Neuronal stem cell (in vitro differentiated cells): ENCODE measurements around the gene BCAP31.
A peak's percentile ranks its signal among the peaks of the same experiment; 100 is the strongest.

Experiments
- DNase-seq: peaks from one replicate; pipeline ENCODE4 v3.0.0-alpha.2; 2013; ENCODE audit warnings: low spot score
- H2AFZ ChIP-seq: one replicate; pipeline ENCODE4 v1.6.1; 2013; ENCODE audit warnings: mild to moderate bottlenecking, low read length, inconsistent platforms
- H2AK5ac ChIP-seq: 2 replicates; pipeline ENCODE4 v1.6.1; 2013; ENCODE audit warnings: low read depth, mild to moderate bottlenecking, inconsistent platforms, low read length, moderate library complexity, mixed read lengths
- H2BK120ac ChIP-seq: 2 replicates; pipeline ENCODE4 v1.6.1; 2013; ENCODE audit warnings: low read depth, mild to moderate bottlenecking, inconsistent platforms, low read length, moderate library complexity, mixed read lengths
- H2BK12ac ChIP-seq: one replicate; pipeline ENCODE4 v1.6.1; 2013; ENCODE audit warnings: low read length, inconsistent platforms
- H2BK15ac ChIP-seq: 2 replicates; pipeline ENCODE4 v1.6.1; 2013; ENCODE audit warnings: mild to moderate bottlenecking, low read length, inconsistent platforms, mixed read lengths
- H2BK5ac ChIP-seq: one replicate; pipeline ENCODE4 v1.6.1; 2013; ENCODE audit warnings: inconsistent platforms, mild to moderate bottlenecking, low read length, moderate library complexity
- H3K14ac ChIP-seq: one replicate; pipeline ENCODE4 v1.6.1; 2013; ENCODE audit warnings: low read length, inconsistent platforms
- H3K18ac ChIP-seq: 2 replicates; pipeline ENCODE4 v1.6.1; 2013; ENCODE audit warnings: low read length, inconsistent platforms
- H3K23ac ChIP-seq: 2 replicates; pipeline ENCODE4 v1.6.1; 2013; ENCODE audit warnings: low read depth, mild to moderate bottlenecking, mixed read lengths, low read length, inconsistent platforms; ENCODE audit not compliant: poor library complexity
- H3K27ac ChIP-seq: replicated peaks from 3 replicates; pipeline ENCODE4 v1.5.1; 2013; ENCODE audit warnings: low read length, inconsistent platforms
- H3K27me3 ChIP-seq, 3 experiments: 2 replicates each; pipeline ENCODE4 v1.6.1; 2013; ENCODE audit warnings: low read length in 3 of 3, mild to moderate bottlenecking in 2 of 3, inconsistent platforms in 1 of 3, low read depth in 1 of 3, mixed read lengths in 1 of 3, moderate library complexity in 1 of 3; ENCODE audit not compliant: control insufficient read depth in 3 of 3, insufficient read depth in 3 of 3
- H3K36me3 ChIP-seq, 2 donors: replicated peaks in 1 of 2; 2 replicates each; pipeline ENCODE4 v1.6.1; 2013; ENCODE audit warnings: low read length in 2 of 2; ENCODE audit not compliant: control insufficient read depth in 2 of 2, insufficient read depth in 2 of 2
- H3K4ac ChIP-seq: 2 replicates; pipeline ENCODE4 v1.6.1; 2013; ENCODE audit warnings: inconsistent platforms, mild to moderate bottlenecking, low read length, moderate library complexity
- H3K4me1 ChIP-seq, 2 donors: 1 replicate in 1 of 2; 2 replicates in 1 of 2; pipeline ENCODE4 v1.6.1; 2013; ENCODE audit warnings: low read length in 2 of 2, low read depth in 1 of 2; ENCODE audit not compliant: control insufficient read depth in 2 of 2, insufficient read depth in 1 of 2
- H3K4me2 ChIP-seq: one replicate; pipeline ENCODE4 v1.6.1; 2013; ENCODE audit warnings: mild to moderate bottlenecking, low read length, inconsistent platforms; ENCODE audit not compliant: insufficient read depth, poor library complexity, severe bottlenecking
- H3K4me3 ChIP-seq, 2 donors: 2 replicates each; pipeline ENCODE4 v1.5.1; 2013; ENCODE audit warnings: low read length in 2 of 2, mild to moderate bottlenecking in 2 of 2, inconsistent platforms in 1 of 2, moderate library complexity in 1 of 2
- H3K79me1 ChIP-seq: one replicate; pipeline ENCODE4 v1.6.1; 2013; ENCODE audit warnings: low read depth, mild to moderate bottlenecking, inconsistent platforms, low read length, moderate library complexity
- H3K9ac ChIP-seq: one replicate; pipeline ENCODE4 v1.6.1; 2013; ENCODE audit warnings: mild to moderate bottlenecking, low read depth, low read length, inconsistent platforms; ENCODE audit not compliant: poor library complexity
- H3K9me3 ChIP-seq, 2 donors: replicated peaks in 1 of 2; 2 replicates each; pipeline versions ENCODE3 to v1.6.1; 2013; ENCODE audit warnings: low read length in 2 of 2, mild to moderate bottlenecking in 2 of 2, inconsistent platforms in 1 of 2, low read depth in 1 of 2, mixed read lengths in 1 of 2, moderate library complexity in 1 of 2; ENCODE audit not compliant: control insufficient read depth in 2 of 2, insufficient read depth in 1 of 2
- H4K8ac ChIP-seq: one replicate; pipeline ENCODE4 v1.6.1; 2013; ENCODE audit warnings: low read depth, mild to moderate bottlenecking, inconsistent platforms, low read length, moderate library complexity
- H4K91ac ChIP-seq: one replicate; pipeline ENCODE4 v1.6.1; 2013; ENCODE audit warnings: low read length, low read depth, mild to moderate bottlenecking, inconsistent platforms; ENCODE audit not compliant: poor library complexity
- WGBS, 2 donors: extraction: QIAGEN DNeasy Blood & Tissue Kit; methylation state at CpG; one replicate each; pipeline ENCODE4 v1.1.7; 2013; ENCODE audit warnings: missing lambda C conversion rate in 2 of 2, mixed read lengths in 1 of 2; ENCODE audit not compliant: insufficient read length in 2 of 2, insufficient replicate concordance in 1 of 2; ENCODE audit errors: extremely low coverage in 2 of 2; 5-methylcytosine and 5-hydroxymethylcytosine counted together

BCAP31 gene

DNA sequence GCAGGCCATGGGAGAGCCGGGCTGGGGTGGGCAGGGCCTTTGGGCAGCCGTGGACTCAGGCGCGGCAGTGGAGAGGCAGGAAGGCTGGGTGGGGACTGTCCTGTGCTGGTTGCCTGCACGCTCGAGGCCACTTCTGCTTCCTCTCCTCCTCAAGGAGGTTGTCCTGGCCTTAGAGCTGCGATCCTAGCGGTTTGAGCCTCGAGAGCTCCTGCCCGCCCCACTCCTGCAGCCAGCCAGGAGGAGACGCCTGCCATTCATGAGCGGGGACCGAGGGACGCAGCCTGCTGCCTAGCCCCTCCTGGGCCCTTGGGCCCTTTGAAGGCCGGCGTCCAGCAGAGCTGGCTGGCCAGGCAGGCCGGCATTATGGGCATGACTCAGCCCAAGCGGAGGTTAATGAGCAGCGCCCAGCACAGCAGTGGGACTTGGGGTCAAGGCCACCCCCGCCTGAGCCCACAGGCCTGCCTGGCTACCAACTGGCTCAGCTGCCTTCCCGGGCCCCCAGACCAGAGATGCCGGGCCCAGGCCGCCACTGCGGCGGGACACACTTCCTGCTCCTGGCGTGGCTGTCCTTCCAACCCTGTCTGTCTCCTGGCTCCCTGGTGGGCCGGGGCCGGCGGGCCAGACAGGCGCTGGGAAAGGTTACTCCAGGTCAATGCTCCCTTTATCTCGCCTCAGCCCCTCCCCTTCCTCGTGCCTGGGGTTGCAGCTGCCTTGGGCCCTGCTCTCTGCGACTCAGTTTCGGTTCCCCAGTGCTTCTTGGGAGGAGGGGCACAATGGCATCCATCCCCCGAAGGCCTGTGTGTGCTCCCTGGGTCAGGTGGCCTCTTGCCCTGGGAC is 2.3 kb upstream of the BCAP31 start:
- H4K8ac ChIP-seq, result no peak overlapping the region
- no peak overlapping the region for H2BK120ac ChIP-seq
- peak overlapping the region in 1 of 2 donors; percentile 11 for H3K4me3 ChIP-seq
- no peak overlapping the region for H2AFZ ChIP-seq
- no peak overlapping the region for H4K91ac ChIP-seq
- peaks cover 0 to 13% of the 10 kb centered on the region in 2 donors for H3K36me3 ChIP-seq
- no CpG with 5 or more reads among the region's 35 CpGs for WGBS, 2 donors
- H2BK12ac ChIP-seq, result no peak overlapping the region
- H3K9me3 ChIP-seq, result peaks cover 0 to 2% of the 10 kb centered on the region in 2 donors
- H3K4ac ChIP-seq, result no peak overlapping the region
- H3K4me1 ChIP-seq, result peaks cover 19 to 21% of the 10 kb centered on the region in 2 donors
- no peak overlapping the region for H2BK5ac ChIP-seq
- H3K27ac ChIP-seq, result no peak overlapping the region
- H3K18ac ChIP-seq, result peak overlapping the region; percentile 28
- H3K79me1 ChIP-seq, result peaks cover 5% of the 10 kb centered on the region
- H3K23ac ChIP-seq, result no peak overlapping the region
- H3K4me2 ChIP-seq, result peak overlapping the region; percentile 33
- H3K14ac ChIP-seq, result no peak overlapping the region
- H2BK15ac ChIP-seq, result no peak overlapping the region
- no peak overlapping the region for H2AK5ac ChIP-seq
- H3K9ac ChIP-seq, result no peak overlapping the region
- peak; percentile 68 for DNase-seq
- no peaks in the 10 kb centered on the region for H3K27me3 ChIP-seq

DNA sequence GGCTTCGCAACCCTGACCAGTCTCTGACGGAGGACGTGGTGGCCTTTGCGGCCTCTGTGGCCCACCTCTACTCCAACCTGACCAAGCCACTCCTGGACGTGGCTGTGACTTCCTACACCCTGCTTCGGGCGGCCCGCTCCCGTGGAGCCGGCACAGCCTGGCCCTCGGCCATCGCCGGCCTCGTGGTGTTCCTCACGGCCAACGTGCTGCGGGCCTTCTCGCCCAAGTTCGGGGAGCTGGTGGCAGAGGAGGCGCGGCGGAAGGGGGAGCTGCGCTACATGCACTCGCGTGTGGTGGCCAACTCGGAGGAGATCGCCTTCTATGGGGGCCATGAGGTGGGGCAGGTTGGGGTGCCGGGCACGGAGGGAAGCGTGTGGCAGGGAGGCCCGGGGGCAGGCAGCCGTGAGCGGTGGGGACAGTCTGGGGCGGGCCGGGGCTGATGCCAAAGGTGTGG is 1.7 kb upstream of the BCAP31 start:
- Histone ChIP-seq H3K36me3 (peaks cover under 1 to 15% of the 10 kb centered on the region in 2 donors), H3K23ac (no peak overlapping the region), H4K91ac (no peak overlapping the region), H2BK12ac (no peak overlapping the region), H2BK15ac (no peak overlapping the region), H2AK5ac (no peak overlapping the region), H3K4ac (no peak overlapping the region), H3K79me1 (peaks cover 5% of the 10 kb centered on the region), H3K27me3 (peaks cover 0 to 1% (median 0%) of the 10 kb centered on the region in 3 experiments), H3K4me1 (peaks cover 19 to 21% of the 10 kb centered on the region in 2 donors), H3K14ac (peak overlapping the region; percentile 31), H2BK5ac (no peak overlapping the region), H2AFZ (no peak overlapping the region), H4K8ac (no peak overlapping the region), H2BK120ac (no peak overlapping the region), H3K18ac (peak overlapping the region; percentile 38), H3K9me3 (no peaks in the 10 kb centered on the region), H3K27ac (no peak overlapping the region), H3K9ac (no peak overlapping the region), H3K4me3 (no peak overlapping the region), H3K4me2 (no peak overlapping the region)
- DNase-seq, result no peak
- no CpG with 5 or more reads among the region's 35 CpGs for WGBS, 2 donors

DNA sequence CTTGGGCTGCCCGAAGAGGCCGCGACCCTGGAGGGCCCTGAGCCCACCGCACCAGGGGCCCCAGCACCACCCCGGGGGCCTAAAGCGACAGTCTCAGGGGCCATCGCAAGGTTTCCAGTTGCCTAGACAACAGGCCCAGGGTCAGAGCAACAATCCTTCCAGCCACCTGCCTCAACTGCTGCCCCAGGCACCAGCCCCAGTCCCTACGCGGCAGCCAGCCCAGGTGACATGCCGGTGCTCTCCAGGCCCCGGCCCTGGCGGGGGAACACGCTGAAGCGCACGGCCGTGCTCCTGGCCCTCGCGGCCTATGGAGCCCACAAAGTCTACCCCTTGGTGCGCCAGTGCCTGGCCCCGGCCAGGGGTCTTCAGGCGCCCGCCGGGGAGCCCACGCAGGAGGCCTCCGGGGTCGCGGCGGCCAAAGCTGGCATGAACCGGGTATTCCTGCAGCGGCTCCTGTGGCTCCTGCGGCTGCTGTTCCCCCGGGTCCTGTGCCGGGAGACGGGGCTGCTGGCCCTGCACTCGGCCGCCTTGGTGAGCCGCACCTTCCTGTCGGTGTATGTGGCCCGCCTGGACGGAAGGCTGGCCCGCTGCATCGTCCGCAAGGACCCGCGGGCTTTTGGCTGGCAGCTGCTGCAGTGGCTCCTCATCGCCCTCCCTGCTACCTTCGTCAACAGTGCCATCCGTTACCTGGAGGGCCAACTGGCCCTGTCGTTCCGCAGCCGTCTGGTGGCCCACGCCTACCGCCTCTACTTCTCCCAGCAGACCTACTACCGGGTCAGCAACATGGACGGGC is 1.0 kb upstream of the BCAP31 start:
- Histone ChIP-seq H2BK12ac (no peak overlapping the region), H3K27ac (no peak overlapping the region), H3K23ac (no peak overlapping the region)

More for the DNA sequence above, 1.0 kb upstream of the BCAP31 start:
- Histone ChIP-seq H4K91ac (no peak overlapping the region), H2BK120ac (no peak overlapping the region), H3K9ac (peak overlapping the region; percentile 44), H3K4me2 (peak overlapping the region; percentile 40), H4K8ac (no peak overlapping the region), H3K14ac (peak overlapping the region; percentile 38), H3K27me3 (peaks cover 0 to 4% (median 0%) of the 10 kb centered on the region in 3 experiments), H2BK15ac (no peak overlapping the region), H3K4me3 (peak overlapping the region; percentile 66 to 73), H3K18ac (peak overlapping the region; percentile 71), H3K79me1 (peaks cover 5% of the 10 kb centered on the region), H2AK5ac (peak overlapping the region; percentile 63), H3K4ac (no peak overlapping the region), H3K36me3 (peaks cover 5 to 22% of the 10 kb centered on the region in 2 donors), H3K4me1 (peaks cover 19 to 21% of the 10 kb centered on the region in 2 donors), H2BK5ac (no peak overlapping the region), H2AFZ (no peak overlapping the region), H3K9me3 (no peaks in the 10 kb centered on the region)
- no peak for DNase-seq
- WGBS, 2 donors, result no CpG with 5 or more reads among the region's 55 CpGs
